Measurements from ENCODE around the gene PPFIBP1. TPM values are rescaled to one million over a fixed set of nuclear protein-coding genes. Genes with fewer than 3 reads are reported as not detected.
"Not testable (repeated sequence)": the region's sequence is repeated elsewhere in the genome, so short reads cannot be mapped to it uniquely, and the experiment has no call there.

PPFIBP1 gene
- total RNA-seq, 1 donor from 2014 or later, result 184 TPM

DNA sequence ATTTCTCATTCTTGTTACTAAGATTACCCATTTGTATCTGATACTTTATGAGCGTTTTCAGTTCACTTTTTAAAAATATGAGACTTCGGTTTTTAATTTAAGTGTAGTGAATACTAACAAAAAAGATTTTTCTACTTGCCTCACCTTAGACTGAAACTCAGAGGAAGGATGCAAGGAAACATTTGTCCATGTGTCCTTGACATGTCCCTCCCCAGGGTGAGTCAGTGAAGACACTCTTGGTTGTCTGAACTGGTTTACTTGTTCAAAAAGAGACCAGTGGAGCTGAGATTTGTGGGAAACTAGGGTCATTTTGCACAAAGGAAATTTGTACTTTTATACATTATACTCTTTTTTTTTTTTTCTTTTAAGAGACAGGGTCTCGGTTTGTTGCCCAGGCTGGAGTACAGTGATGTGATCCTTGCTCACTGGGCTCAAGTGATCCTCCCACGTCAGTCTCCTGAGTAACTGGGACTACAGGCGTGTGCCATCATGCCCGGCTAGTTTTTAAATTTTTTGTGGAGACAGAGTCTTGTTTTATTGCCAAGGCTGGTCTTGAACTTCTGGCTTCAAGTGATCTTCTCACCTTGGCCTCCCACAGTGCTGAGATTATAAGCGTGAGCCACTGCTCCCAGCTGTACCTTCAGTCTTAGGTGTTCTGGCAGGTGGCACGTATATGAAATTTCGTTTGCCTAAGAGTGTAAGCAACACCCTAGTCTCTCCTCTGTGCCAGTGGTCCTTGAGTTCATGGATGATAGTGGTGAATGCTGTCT is 56.7 kb downstream of the PPFIBP1 start:
- Mint-ChIP-seq H3K4me3 (ENCODE audit: unreplicated experiment) (peak overlapping the region; percentile 27), H3K36me3 (ENCODE audit: low read depth, unreplicated experiment) (peaks cover 39% of the 10 kb centered on the region), H3K9me3 (ENCODE audit: unreplicated experiment) (no peaks in the 10 kb centered on the region), H3K27me3 (ENCODE audit: unreplicated experiment) (peaks cover 5% of the 10 kb centered on the region), H3K27ac (ENCODE audit: unreplicated experiment) (no peak overlapping the region), H3K4me1 (ENCODE audit: unreplicated experiment) (peaks cover 71% of the 10 kb centered on the region)
- TF ChIP-seq CTCF (IDR thresholded peaks at IDR 0.05; ENCODE audit: unreplicated experiment), result no peak
- DNase-seq (ENCODE audit: low spot score), result no peak

- H3K9me3 Mint-ChIP-seq (ENCODE audit: unreplicated experiment); H3K27me3 Mint-ChIP-seq (ENCODE audit: unreplicated experiment); H3K27ac Mint-ChIP-seq (ENCODE audit: unreplicated experiment); H3K4me3 Mint-ChIP-seq (ENCODE audit: unreplicated experiment); DNase-seq (ENCODE audit: low spot score): not testable (repeated sequence)
- H3K36me3 Mint-ChIP-seq (ENCODE audit: low read depth, unreplicated experiment), result peaks cover 39% of the 10 kb centered on the region
- peaks cover 65% of the 10 kb centered on the region for H3K4me1 Mint-ChIP-seq (ENCODE audit: unreplicated experiment)
Measured at GRCh38 chr12:27581331-27581671, 57.3 kb downstream of the PPFIBP1 start.

DNA sequence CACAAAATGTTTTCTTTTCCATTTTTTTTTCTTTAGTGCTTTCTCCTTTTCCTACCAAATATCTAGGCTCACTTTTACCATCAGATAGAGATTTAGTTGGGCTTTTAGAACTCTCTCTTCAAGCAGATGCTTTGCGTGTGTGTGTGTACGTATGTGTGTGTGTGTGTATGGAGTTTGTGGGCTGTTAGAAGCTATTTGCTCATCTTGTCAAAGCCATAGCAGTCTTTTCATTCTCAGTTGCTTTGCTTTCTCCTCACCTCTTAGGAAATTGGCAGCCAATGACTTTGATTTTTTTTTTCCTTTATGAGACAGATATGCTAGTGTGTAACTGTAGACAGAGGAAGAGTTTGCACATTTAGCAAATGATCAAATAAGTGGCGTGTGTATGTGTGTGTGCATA is 57.8 kb downstream of the PPFIBP1 start:
- Mint-ChIP-seq H3K36me3 (ENCODE audit: low read depth, unreplicated experiment) (peaks cover 39% of the 10 kb centered on the region), H3K27ac (ENCODE audit: unreplicated experiment) (peak overlapping the region; percentile 44), H3K4me1 (ENCODE audit: unreplicated experiment) (peaks cover 60% of the 10 kb centered on the region)
- not testable (repeated sequence) for H3K27me3 Mint-ChIP-seq (ENCODE audit: unreplicated experiment); DNase-seq (ENCODE audit: low spot score); H3K4me3 Mint-ChIP-seq (ENCODE audit: unreplicated experiment); H3K9me3 Mint-ChIP-seq (ENCODE audit: unreplicated experiment)

GRCh38 chr12:27582445-27582844 is 58.4 kb downstream of the PPFIBP1 start:
- H3K9me3 Mint-ChIP-seq (ENCODE audit: unreplicated experiment); DNase-seq (ENCODE audit: low spot score); H3K4me3 Mint-ChIP-seq (ENCODE audit: unreplicated experiment); H3K27ac Mint-ChIP-seq (ENCODE audit: unreplicated experiment); H3K27me3 Mint-ChIP-seq (ENCODE audit: unreplicated experiment): not testable (repeated sequence)
- Mint-ChIP-seq H3K4me1 (ENCODE audit: unreplicated experiment) (peaks cover 56% of the 10 kb centered on the region), H3K36me3 (ENCODE audit: low read depth, unreplicated experiment) (peaks cover 39% of the 10 kb centered on the region)

GRCh38 chr12:27583057-27583797 is 59.2 kb downstream of the PPFIBP1 start:
- Mint-ChIP-seq H3K27ac (ENCODE audit: unreplicated experiment) (no peak overlapping the region), H3K27me3 (ENCODE audit: unreplicated experiment) (peaks cover 2% of the 10 kb centered on the region), H3K4me1 (ENCODE audit: unreplicated experiment) (peaks cover 48% of the 10 kb centered on the region), H3K36me3 (ENCODE audit: low read depth, unreplicated experiment) (peaks cover 34% of the 10 kb centered on the region), H3K9me3 (ENCODE audit: unreplicated experiment) (no peaks in the 10 kb centered on the region), H3K4me3 (ENCODE audit: unreplicated experiment) (no peak overlapping the region)
- no peak for TF ChIP-seq CTCF (IDR thresholded peaks at IDR 0.05; ENCODE audit: unreplicated experiment)
- no peak for DNase-seq (ENCODE audit: low spot score)

GRCh38 chr12:27583981-27584380 is 60.0 kb downstream of the PPFIBP1 start:
- DNase-seq (ENCODE audit: low spot score), result no peak
- TF ChIP-seq CTCF (IDR thresholded peaks at IDR 0.05; ENCODE audit: unreplicated experiment), result no peak
- no peaks in the 10 kb centered on the region for H3K27me3 Mint-ChIP-seq (ENCODE audit: unreplicated experiment)
- peaks cover 26% of the 10 kb centered on the region for H3K36me3 Mint-ChIP-seq (ENCODE audit: low read depth, unreplicated experiment)
- H3K9me3 Mint-ChIP-seq (ENCODE audit: unreplicated experiment), result no peaks in the 10 kb centered on the region
- H3K4me3 Mint-ChIP-seq (ENCODE audit: unreplicated experiment), result no peak overlapping the region
- peaks cover 44% of the 10 kb centered on the region for H3K4me1 Mint-ChIP-seq (ENCODE audit: unreplicated experiment)
- no peak overlapping the region for H3K27ac Mint-ChIP-seq (ENCODE audit: unreplicated experiment)
